Panc1 (cell line): ENCODE measurements around the gene PTPRZ1. TPM values are rescaled to one million over a fixed set of nuclear protein-coding genes. Genes with fewer than 3 reads are reported as not detected.

Source experiments
- ATAC-seq: fragments of 200-7000 bp; cut with Tn5 transposase; 2 replicates; pipeline ENCODE4 v1.9.1; 2020; ENCODE audit warnings: mild to moderate bottlenecking, moderate library complexity
- BruUV-seq: library from RNA; stranded (reverse); fragments of 400-500 nt; replicated peaks from 2 replicates; lab custom pipeline; 2021; lab: Mats Ljungman, UMichigan
- CTCF ChIA-PET: fragments of 300-600 bp; sonication (Branson Sonifier 250); formaldehyde crosslinking; loops from one replicate; lab custom pipeline; 2022; ENCODE audit warnings: antibody characterized with exemption; lab: Charles Lee
- POLR2A ChIA-PET: fragments of 300-600 bp; sonication (Branson Sonifier 250); formaldehyde crosslinking; loops from one replicate; lab custom pipeline; 2022; ENCODE audit warnings: antibody characterized with exemption; lab: Charles Lee
- DNase-seq: peaks from one replicate; pipeline ENCODE4 v3.0.0-alpha.2; 2010; ENCODE audit warnings: low read depth, low spot score
- H3K27ac ChIP-seq: 2 replicates; pipeline ENCODE4 v1.5.1; 2011; ENCODE audit warnings: mild to moderate bottlenecking, low read length, inconsistent platforms
- H3K27me3 ChIP-seq: fragments of 200-500 bp; sonication (Bioruptor generic); 2 replicates; pipeline ENCODE4 v1.6.0; 2014; ENCODE audit warnings: low read length, inconsistent platforms; ENCODE audit not compliant: control insufficient read depth, insufficient read depth
- H3K36me3 ChIP-seq: fragments of 200-500 bp; sonication (Bioruptor generic); 2 replicates; pipeline ENCODE4 v1.5.1; 2014; ENCODE audit warnings: inconsistent platforms, mild to moderate bottlenecking, low read length, moderate library complexity; ENCODE audit not compliant: control insufficient read depth, insufficient read depth
- H3K4me1 ChIP-seq: 2 replicates; pipeline ENCODE4 v1.5.1; 2011; ENCODE audit warnings: inconsistent platforms, mild to moderate bottlenecking, low read length, moderate library complexity; ENCODE audit not compliant: control insufficient read depth, insufficient read depth
- H3K4me3 ChIP-seq, 2 experiments: 2 replicates each; pipeline ENCODE4 v1.5.1; 2011 to 2012; ENCODE audit warnings: low read depth in 2 of 2, low read length in 2 of 2, mild to moderate bottlenecking in 2 of 2, inconsistent platforms in 1 of 2, moderate library complexity in 1 of 2
- H3K9me3 ChIP-seq: fragments of 200-500 bp; sonication (Bioruptor generic); 2 replicates; pipeline ENCODE4 v1.5.1; 2014; ENCODE audit warnings: low read depth, mild to moderate bottlenecking, inconsistent platforms, low read length, moderate library complexity; ENCODE audit not compliant: control insufficient read depth, insufficient read depth
- POLR2AphosphoS5 ChIP-seq: IDR thresholded peaks from 2 replicates; pipeline ENCODE4 v1.6.1; 2012; ENCODE audit warnings: mild to moderate bottlenecking, low read depth, low read length, moderate library complexity
- REST ChIP-seq, 2 experiments: IDR thresholded peaks; 2 replicates each; pipeline ENCODE4 v1.6.1; 2011 to 2012; ENCODE audit warnings: low read depth in 2 of 2, control low read depth in 1 of 2, low read length in 1 of 2, mild to moderate bottlenecking in 1 of 2, moderate library complexity in 1 of 2; ENCODE audit not compliant: insufficient read depth in 1 of 2
- SIN3A ChIP-seq: IDR thresholded peaks from 2 replicates; pipeline ENCODE4 v1.6.1; 2012; ENCODE audit warnings: low read depth, mild to moderate bottlenecking, low read length, moderate library complexity, borderline replicate concordance; ENCODE audit not compliant: insufficient read depth
- TCF7L2 ChIP-seq: IDR thresholded peaks from 2 replicates; pipeline ENCODE4 v1.6.1; 2011; ENCODE audit warnings: mild to moderate bottlenecking, low read depth, low read length, inconsistent platforms
- in situ Hi-C: cut with HindIII; loops from 2 replicates; pipeline ENCODE4 v1.10.0; 2016; ENCODE audit warnings: low sequenced_read_pairs, low pct_unique_long_range_greater_than_20kb
- intact Hi-C: fragments of 100-400 bp; cut with micrococcal nuclease; formaldehyde crosslinking; loops from one replicate; pipeline ENCODE4 v1.10.0; 2022; ENCODE audit not compliant: unreplicated experiment
- total RNA-seq: library from RNA; stranded (reverse); gene quantifications from one replicate; pipeline ENCODE4 v1.2.1, GENCODE V29; 2021; ENCODE audit not compliant: unreplicated experiment
- TF ChIP-seq, protein P1 (sequence below): fragments of 450-650 bp; IDR thresholded peaks from 2 replicates; pipeline ENCODE4 v1.5.1; 2017; ENCODE audit warnings: mild to moderate bottlenecking

The PTPRZ1 gene
- total RNA-seq, 1 experiment from 2014 or later, result 0.05 TPM

DNA sequence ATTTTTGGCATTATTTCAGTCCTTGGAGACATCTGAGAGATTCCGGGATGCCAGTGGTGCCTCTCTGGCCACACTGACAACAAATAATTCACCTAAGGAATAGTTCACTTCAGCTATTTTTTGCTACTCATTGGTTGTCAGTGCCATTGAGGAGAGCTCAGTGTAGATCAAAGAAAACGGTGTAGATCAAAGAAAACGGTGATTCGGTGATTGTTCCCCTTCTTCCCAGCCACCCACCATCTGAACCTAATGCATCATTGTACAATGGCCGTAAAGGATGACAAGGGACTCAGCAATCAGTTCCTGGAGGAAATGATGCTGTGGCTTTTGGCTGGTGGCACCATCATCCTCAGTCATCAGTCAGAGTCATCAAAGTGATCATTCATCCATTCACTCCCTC is 80.6 kb downstream of the PTPRZ1 start:
- CTCF ChIA-PET, result no interaction called here
- Histone ChIP-seq H3K4me3 (no peak overlapping the region), H3K27me3 (no peaks in the 10 kb centered on the region), H3K27ac (no peak overlapping the region), H3K36me3 (no peaks in the 10 kb centered on the region), H3K4me1 (no peaks in the 10 kb centered on the region), H3K9me3 (no peaks in the 10 kb centered on the region)
- intact Hi-C loops, result no loop called here
- POLR2A ChIA-PET, result no interaction called here
- TF ChIP-seq REST (IDR thresholded peaks at IDR 0.05; ENCODE audit: insufficient read depth in 1 of 2, low read depth in 2 of 2, low read length in 1 of 2) (no peak), SIN3A (no peak), TCF7L2 (no peak), POLR2AphosphoS5 (no peak)
- TF ChIP-seq, protein P1, sequence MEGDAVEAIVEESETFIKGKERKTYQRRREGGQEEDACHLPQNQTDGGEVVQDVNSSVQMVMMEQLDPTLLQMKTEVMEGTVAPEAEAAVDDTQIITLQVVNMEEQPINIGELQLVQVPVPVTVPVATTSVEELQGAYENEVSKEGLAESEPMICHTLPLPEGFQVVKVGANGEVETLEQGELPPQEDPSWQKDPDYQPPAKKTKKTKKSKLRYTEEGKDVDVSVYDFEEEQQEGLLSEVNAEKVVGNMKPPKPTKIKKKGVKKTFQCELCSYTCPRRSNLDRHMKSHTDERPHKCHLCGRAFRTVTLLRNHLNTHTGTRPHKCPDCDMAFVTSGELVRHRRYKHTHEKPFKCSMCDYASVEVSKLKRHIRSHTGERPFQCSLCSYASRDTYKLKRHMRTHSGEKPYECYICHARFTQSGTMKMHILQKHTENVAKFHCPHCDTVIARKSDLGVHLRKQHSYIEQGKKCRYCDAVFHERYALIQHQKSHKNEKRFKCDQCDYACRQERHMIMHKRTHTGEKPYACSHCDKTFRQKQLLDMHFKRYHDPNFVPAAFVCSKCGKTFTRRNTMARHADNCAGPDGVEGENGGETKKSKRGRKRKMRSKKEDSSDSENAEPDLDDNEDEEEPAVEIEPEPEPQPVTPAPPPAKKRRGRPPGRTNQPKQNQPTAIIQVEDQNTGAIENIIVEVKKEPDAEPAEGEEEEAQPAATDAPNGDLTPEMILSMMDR, result no peak
- no peak for ATAC-seq
- DNase-seq, result no peak
- in situ Hi-C loops, result no loop called here
- no TSS peak for BruUV-seq

DNA sequence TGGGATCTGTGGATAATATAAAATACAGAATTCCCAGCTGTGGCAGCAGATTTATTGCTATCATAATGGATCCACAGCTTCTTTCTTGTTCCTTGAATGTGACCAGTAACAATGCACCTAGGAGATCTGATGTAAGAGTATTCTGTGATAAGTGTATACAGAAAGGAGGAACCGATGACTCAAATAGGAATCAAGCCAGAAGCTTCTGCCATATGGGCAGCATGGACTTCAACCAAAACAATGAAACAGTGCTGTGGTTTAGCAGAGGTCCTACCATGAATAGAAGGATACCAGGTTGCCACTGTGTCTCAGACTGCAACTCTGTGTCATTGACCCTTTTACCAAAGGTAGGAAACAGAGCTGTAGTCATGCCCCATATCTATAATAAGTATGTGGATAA is 81.8 kb downstream of the PTPRZ1 start:
- Histone ChIP-seq H3K36me3 (no peaks in the 10 kb centered on the region), H3K4me3 (no peak overlapping the region), H3K9me3 (no peaks in the 10 kb centered on the region), H3K27ac (no peak overlapping the region), H3K4me1 (no peaks in the 10 kb centered on the region), H3K27me3 (no peaks in the 10 kb centered on the region)
- ATAC-seq, result no peak
- BruUV-seq, result no TSS peak
- TF ChIP-seq POLR2AphosphoS5 (no peak), REST (IDR thresholded peaks at IDR 0.05; ENCODE audit: insufficient read depth in 1 of 2, low read depth in 2 of 2, low read length in 1 of 2) (no peak), TCF7L2 (no peak), SIN3A (no peak)
- TF ChIP-seq, protein P1, result no peak
- in situ Hi-C loops (no loop called here), intact Hi-C loops (no loop called here)
- CTCF ChIA-PET, result interaction anchor here (0.6 kb wide), 1 partner anchor 145 kb away, joined by 3 read pairs; no protein-coding TSS in a partner anchor
- POLR2A ChIA-PET, result no interaction called here
- no peak for DNase-seq
